Uterus (tissue), 2 donors: ENCODE results near the gene GPBP1L1.

ENCODE experiments used
- POLR2A ChIP-seq, 2 donors: fragments of 450-650 bp; IDR thresholded peaks; one replicate each; pipeline ENCODE4 v1.6.1; 2016; ENCODE audit warnings: antibody characterized with exemption in 2 of 2, mild to moderate bottlenecking in 1 of 2, moderate library complexity in 1 of 2
- TF ChIP-seq, protein P1 (sequence below), 4 experiments: fragments of 200-600 bp in 2 of 4; fragments of 450-650 bp in 2 of 4; sonication (generic) in 2 of 4; IDR thresholded peaks; one replicate each; pipeline ENCODE4 v1.5.1; 2016 to 2019; ENCODE audit warnings: antibody characterized with exemption in 4 of 4, mild to moderate bottlenecking in 2 of 4, moderate library complexity in 1 of 4

DNA sequence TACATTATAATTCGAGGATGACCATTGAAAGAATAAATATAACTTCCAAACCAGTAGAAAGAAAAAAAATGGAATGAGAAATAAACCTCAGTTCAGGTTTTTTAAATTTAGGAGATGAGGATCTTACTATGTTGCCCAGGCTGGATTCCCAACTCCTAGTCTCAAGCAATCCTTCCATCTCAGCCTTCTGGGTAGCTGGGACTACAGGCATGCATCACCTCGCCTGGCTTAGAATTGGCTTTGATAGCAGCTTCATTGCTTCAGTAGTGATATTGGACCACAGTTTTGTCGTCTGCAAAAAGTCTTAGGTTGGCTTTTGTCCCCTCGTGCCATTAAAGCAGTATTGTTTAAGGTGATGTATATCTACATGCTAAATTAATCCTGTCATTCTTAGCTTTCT lies 99.6 kb downstream of the GPBP1L1 start:
- TF ChIP-seq, protein P1, sequence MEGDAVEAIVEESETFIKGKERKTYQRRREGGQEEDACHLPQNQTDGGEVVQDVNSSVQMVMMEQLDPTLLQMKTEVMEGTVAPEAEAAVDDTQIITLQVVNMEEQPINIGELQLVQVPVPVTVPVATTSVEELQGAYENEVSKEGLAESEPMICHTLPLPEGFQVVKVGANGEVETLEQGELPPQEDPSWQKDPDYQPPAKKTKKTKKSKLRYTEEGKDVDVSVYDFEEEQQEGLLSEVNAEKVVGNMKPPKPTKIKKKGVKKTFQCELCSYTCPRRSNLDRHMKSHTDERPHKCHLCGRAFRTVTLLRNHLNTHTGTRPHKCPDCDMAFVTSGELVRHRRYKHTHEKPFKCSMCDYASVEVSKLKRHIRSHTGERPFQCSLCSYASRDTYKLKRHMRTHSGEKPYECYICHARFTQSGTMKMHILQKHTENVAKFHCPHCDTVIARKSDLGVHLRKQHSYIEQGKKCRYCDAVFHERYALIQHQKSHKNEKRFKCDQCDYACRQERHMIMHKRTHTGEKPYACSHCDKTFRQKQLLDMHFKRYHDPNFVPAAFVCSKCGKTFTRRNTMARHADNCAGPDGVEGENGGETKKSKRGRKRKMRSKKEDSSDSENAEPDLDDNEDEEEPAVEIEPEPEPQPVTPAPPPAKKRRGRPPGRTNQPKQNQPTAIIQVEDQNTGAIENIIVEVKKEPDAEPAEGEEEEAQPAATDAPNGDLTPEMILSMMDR (IDR thresholded peaks at IDR 0.05), result no peak
- no peak for TF ChIP-seq POLR2A (IDR thresholded peaks at IDR 0.05)
